ENCODE results near the gene SNAI3. TPM values are rescaled to one million over a fixed set of nuclear protein-coding genes. Genes with fewer than 3 reads are reported as not detected.

The SNAI3 gene
- total and polyA plus RNA-seq, 2 donors (not counting 1 experiment from before 2014, with no cell fraction given): 6.5 to 8.8 TPM

DNA sequence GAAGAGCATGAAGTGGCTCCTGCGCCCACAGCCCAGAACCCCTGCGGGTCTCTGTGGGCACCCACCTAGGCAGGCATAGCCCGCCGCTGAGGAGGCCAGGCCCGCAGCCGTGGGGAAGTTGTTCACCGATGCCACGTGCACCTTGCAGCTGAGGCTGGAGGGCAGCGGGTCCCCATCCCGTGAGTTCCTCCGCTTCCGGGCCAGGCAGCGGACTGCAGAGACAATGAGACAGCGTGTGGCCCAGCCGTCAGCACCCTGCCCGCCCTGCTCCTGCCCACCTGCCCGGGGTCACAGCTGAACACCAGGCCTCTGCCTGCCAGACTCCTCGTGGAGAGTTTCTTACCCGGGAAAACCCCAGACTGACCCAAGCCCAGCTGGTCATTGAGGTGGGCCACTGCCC lies 28.9 kb downstream of the SNAI3 start:
- WGBS (ENCODE audit: insufficient coverage): 95% methylated on average over 19 of the region's 19 CpGs
- TF ChIP-seq EZH2 (IDR thresholded peaks at IDR 0.05; ENCODE audit: borderline replicate concordance, insufficient read depth, low read depth, low read length, poor library complexity, severe bottlenecking): no peak
- TF ChIP-seq, protein P1, sequence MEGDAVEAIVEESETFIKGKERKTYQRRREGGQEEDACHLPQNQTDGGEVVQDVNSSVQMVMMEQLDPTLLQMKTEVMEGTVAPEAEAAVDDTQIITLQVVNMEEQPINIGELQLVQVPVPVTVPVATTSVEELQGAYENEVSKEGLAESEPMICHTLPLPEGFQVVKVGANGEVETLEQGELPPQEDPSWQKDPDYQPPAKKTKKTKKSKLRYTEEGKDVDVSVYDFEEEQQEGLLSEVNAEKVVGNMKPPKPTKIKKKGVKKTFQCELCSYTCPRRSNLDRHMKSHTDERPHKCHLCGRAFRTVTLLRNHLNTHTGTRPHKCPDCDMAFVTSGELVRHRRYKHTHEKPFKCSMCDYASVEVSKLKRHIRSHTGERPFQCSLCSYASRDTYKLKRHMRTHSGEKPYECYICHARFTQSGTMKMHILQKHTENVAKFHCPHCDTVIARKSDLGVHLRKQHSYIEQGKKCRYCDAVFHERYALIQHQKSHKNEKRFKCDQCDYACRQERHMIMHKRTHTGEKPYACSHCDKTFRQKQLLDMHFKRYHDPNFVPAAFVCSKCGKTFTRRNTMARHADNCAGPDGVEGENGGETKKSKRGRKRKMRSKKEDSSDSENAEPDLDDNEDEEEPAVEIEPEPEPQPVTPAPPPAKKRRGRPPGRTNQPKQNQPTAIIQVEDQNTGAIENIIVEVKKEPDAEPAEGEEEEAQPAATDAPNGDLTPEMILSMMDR (IDR thresholded peaks at IDR 0.05): no peak
- DNase-seq: no peak
- Histone ChIP-seq H3K9me3 (ENCODE audit: control extremely low read depth in 1 of 3, control insufficient read depth in 2 of 3, insufficient read depth in 1 of 3, low read length in 2 of 3) (no peaks in the 10 kb centered on the region), H3K9ac (ENCODE audit: low read length) (no peak overlapping the region), H2AFZ (ENCODE audit: insufficient read depth, low read depth, low read length, poor library complexity, severe bottlenecking) (no peak overlapping the region), H3K27me3 (replicated peaks in 1 of 4; ENCODE audit: control extremely low read depth in 1 of 4, control insufficient read depth in 3 of 4, insufficient read depth in 4 of 4, low read length in 3 of 4) (no peaks in the 10 kb centered on the region), H3K27ac (ENCODE audit: low read length in 2 of 2) (no peak overlapping the region), H3K79me2 (ENCODE audit: control insufficient read depth, insufficient read depth, low read length) (peaks cover 50% of the 10 kb centered on the region), H3K4me2 (replicated peaks; ENCODE audit: low read depth, low read length, poor library complexity, severe bottlenecking) (no peak overlapping the region), H3K36me3 (replicated peaks in 1 of 2; ENCODE audit: control extremely low read depth in 1 of 2, control insufficient read depth in 1 of 2, extremely low read depth in 1 of 2, insufficient read depth in 2 of 2, low read length in 1 of 2) (peaks cover 0 to 17% of the 10 kb centered on the region in 2 experiments), H3K4me3 (ENCODE audit: control extremely low read depth in 1 of 5, extremely low read depth in 1 of 5, insufficient read depth in 1 of 5, low read depth in 2 of 5, low read length in 4 of 5) (no peak overlapping the region), H3K4me1 (ENCODE audit: control insufficient read depth in 2 of 2, insufficient read depth in 2 of 2, low read length in 2 of 2) (peaks cover 15 to 26% of the 10 kb centered on the region in 2 donors), H4K20me1 (ENCODE audit: control insufficient read depth, insufficient read depth, low read length, poor library complexity, severe bottlenecking) (no peaks in the 10 kb centered on the region)
- POLR2A ChIA-PET: no interaction called here
- peaks cover 20% of the 10 kb centered on the region for H3K4me1 Mint-ChIP-seq
- no peak for ATAC-seq (ENCODE audit: low read depth)
- no peak overlapping the region for H3K27ac Mint-ChIP-seq
- no peaks in the 10 kb centered on the region for H3K27me3 Mint-ChIP-seq
- CTCF ChIA-PET: interaction anchor here (0.9 kb wide), 1 partner anchor 117 kb away, joined by 3 read pairs; no protein-coding TSS in a partner anchor
- intact Hi-C loops (cut with micrococcal nuclease): no loop called here
- H3K9me3 Mint-ChIP-seq (ENCODE audit: insufficient read depth): no peaks in the 10 kb centered on the region
- no peak overlapping the region for H3K4me3 Mint-ChIP-seq

DNA sequence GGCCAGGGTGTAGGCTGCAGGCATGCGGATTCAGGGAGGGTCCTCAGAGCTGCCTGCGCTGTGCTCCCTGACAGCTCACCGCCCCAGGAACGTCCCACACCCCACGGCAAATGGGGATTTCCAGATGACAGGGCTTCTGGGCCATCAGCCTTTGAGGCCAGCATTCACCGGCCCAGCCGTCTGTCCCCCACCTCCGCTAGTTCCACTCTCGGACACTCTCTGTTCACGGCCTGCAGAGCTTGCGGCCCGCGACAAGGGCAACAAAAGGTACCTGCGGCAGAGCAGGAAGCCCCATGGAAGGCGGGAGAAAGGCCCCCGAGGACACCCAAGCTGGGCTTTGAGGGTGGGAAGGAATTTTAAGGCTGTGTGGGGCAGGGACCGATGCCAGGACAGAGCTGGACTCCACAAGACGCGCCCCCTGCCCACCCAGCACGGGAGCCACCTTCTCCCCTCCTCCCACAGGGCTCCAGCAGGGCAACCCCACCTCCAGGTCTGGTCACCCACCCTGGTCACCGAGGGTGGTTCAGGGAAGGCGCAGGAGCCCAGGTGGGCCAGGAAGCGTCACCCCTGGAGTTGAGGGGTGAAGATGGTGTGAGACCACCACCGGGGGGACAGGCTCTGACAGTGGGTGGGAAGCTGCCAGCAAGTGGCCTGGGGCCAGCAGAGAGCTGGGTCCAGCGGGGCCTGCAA lies 29.9 kb downstream of the SNAI3 start:
- Histone ChIP-seq H2AFZ (ENCODE audit: insufficient read depth, low read depth, low read length, poor library complexity, severe bottlenecking) (no peak overlapping the region), H4K20me1 (ENCODE audit: control insufficient read depth, insufficient read depth, low read length, poor library complexity, severe bottlenecking) (no peaks in the 10 kb centered on the region), H3K27me3 (replicated peaks in 1 of 4; ENCODE audit: control extremely low read depth in 1 of 4, control insufficient read depth in 3 of 4, insufficient read depth in 4 of 4, low read length in 3 of 4) (no peaks in the 10 kb centered on the region), H3K9ac (ENCODE audit: low read length) (no peak overlapping the region), H3K79me2 (ENCODE audit: control insufficient read depth, insufficient read depth, low read length) (peaks cover 45% of the 10 kb centered on the region), H3K4me2 (replicated peaks; ENCODE audit: low read depth, low read length, poor library complexity, severe bottlenecking) (no peak overlapping the region), H3K9me3 (ENCODE audit: control extremely low read depth in 1 of 3, control insufficient read depth in 2 of 3, insufficient read depth in 1 of 3, low read length in 2 of 3) (no peaks in the 10 kb centered on the region), H3K4me1 (ENCODE audit: control insufficient read depth in 2 of 2, insufficient read depth in 2 of 2, low read length in 2 of 2) (peaks cover 16 to 28% of the 10 kb centered on the region in 2 donors), H3K27ac (ENCODE audit: low read length in 2 of 2) (no peak overlapping the region), H3K36me3 (replicated peaks in 1 of 2; ENCODE audit: control extremely low read depth in 1 of 2, control insufficient read depth in 1 of 2, extremely low read depth in 1 of 2, insufficient read depth in 2 of 2, low read length in 1 of 2) (peaks cover 0 to 18% of the 10 kb centered on the region in 2 experiments), H3K4me3 (ENCODE audit: control extremely low read depth in 1 of 5, extremely low read depth in 1 of 5, insufficient read depth in 1 of 5, low read depth in 2 of 5, low read length in 4 of 5) (no peak overlapping the region)
- H3K4me1 Mint-ChIP-seq: peaks cover 21% of the 10 kb centered on the region
- DNase-seq (no peak), ATAC-seq (ENCODE audit: low read depth) (no peak)
- POLR2A ChIA-PET: interaction anchor here (0.7 kb wide), 1 partner anchor 65 kb away, joined by 5 read pairs; no protein-coding TSS in a partner anchor
- no peak overlapping the region for H3K27ac Mint-ChIP-seq
- intact Hi-C loops (cut with micrococcal nuclease): no loop called here
- H3K4me3 Mint-ChIP-seq: no peak overlapping the region
- no peak for TF ChIP-seq EZH2 (IDR thresholded peaks at IDR 0.05; ENCODE audit: borderline replicate concordance, insufficient read depth, low read depth, low read length, poor library complexity, severe bottlenecking)
- TF ChIP-seq, protein P1 (IDR thresholded peaks at IDR 0.05): no peak
- 83% methylated on average over 16 of the region's 25 CpGs for WGBS (ENCODE audit: insufficient coverage)
- H3K27me3 Mint-ChIP-seq: no peaks in the 10 kb centered on the region
- CTCF ChIA-PET: no interaction called here
- no peaks in the 10 kb centered on the region for H3K9me3 Mint-ChIP-seq (ENCODE audit: insufficient read depth)

Measured in B cell (primary cell).